MG63 (cell line): ENCODE data around the gene FOXJ3. TPM values are rescaled to one million over a fixed set of nuclear protein-coding genes. Genes with fewer than 3 reads are reported as not detected.
A peak's percentile ranks its signal among the peaks of the same experiment; 100 is the strongest.

Source experiments
- DNase-seq: peaks from one replicate; pipeline ENCODE4 v3.0.0-alpha.2; 2020
- H3K27me3 ChIP-seq: fragments of 250-450 bp; sonication (Bioruptor Pico); 2 replicates; pipeline ENCODE4 v1.5.1; 2020; ENCODE audit warnings: mild to moderate bottlenecking, moderate library complexity
- H3K36me3 ChIP-seq: fragments of 250-450 bp; sonication (Bioruptor Pico); 2 replicates; pipeline ENCODE4 v1.5.1; 2020; ENCODE audit warnings: mild to moderate bottlenecking, moderate library complexity
- H3K4me3 ChIP-seq: fragments of 250-450 bp; sonication (Bioruptor Pico); 2 replicates; pipeline ENCODE4 v1.5.1; 2020; ENCODE audit warnings: mild to moderate bottlenecking, moderate library complexity
- H3K9me3 ChIP-seq: fragments of 250-450 bp; sonication (Bioruptor Pico); 2 replicates; pipeline ENCODE4 v1.5.1; 2020; ENCODE audit warnings: mild to moderate bottlenecking, moderate library complexity
- total RNA-seq: library from RNA; depleted of rRNA; stranded (reverse); fragments of >200 nt; shearing (Covaris generic); gene quantifications from 2 replicates; pipeline ENCODE4 v1.2.3, GENCODE V29; 2014; ENCODE audit warnings: low replicate concordance

The FOXJ3 gene
- total RNA-seq, 1 experiment from 2014 or later = 28.7 TPM

DNA sequence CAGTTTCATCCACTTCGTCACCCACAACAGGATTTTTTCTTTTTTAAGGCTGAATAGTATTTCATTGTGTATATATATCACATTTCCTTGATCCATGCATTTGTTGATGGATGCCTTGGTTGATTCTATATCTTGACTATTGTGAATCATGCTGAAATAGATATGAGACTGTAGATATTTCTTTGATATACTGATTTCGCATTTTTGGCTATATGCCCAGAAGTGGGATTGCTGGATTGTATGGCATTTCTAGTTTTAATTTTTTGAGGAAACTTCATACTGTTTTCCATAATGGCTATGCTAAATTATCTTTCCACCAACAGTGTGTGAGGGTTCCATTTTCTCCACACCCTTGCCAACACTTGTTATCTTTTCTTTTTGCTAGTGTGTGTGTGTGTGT is 176.8 kb downstream of the FOXJ3 start:
- no peaks in the 10 kb centered on the region for H3K9me3 ChIP-seq
- no peaks in the 10 kb centered on the region for H3K36me3 ChIP-seq
- no peak for DNase-seq
- no peak overlapping the region for H3K4me3 ChIP-seq
- H3K27me3 ChIP-seq = no peaks in the 10 kb centered on the region; the same call in 1 of the 2 replicates

DNA sequence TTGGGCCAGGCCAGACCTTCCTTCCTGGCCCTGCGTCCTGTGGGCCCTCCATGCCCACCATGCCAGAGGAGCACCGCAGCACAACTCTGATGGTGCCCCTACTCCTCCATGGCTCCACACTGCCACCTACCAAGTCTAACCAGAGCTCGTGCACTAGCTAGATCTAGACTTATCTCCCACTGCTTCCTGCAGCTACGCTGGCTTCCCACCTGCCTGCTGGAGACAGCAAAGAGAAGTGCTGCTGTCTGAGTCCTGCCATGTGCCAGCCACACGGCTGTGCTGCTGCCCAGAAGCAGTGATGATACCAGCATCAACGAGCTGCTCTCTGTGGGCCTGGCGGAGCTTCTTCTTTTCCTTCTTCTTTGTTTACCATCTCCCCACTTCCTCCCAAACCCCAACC is 177.4 kb downstream of the FOXJ3 start:
- no peaks in the 10 kb centered on the region; the same call in 1 of the 2 replicates for H3K27me3 ChIP-seq
- H3K9me3 ChIP-seq = no peaks in the 10 kb centered on the region
- H3K4me3 ChIP-seq = no peak overlapping the region
- H3K36me3 ChIP-seq = no peaks in the 10 kb centered on the region
- no peak for DNase-seq

DNA sequence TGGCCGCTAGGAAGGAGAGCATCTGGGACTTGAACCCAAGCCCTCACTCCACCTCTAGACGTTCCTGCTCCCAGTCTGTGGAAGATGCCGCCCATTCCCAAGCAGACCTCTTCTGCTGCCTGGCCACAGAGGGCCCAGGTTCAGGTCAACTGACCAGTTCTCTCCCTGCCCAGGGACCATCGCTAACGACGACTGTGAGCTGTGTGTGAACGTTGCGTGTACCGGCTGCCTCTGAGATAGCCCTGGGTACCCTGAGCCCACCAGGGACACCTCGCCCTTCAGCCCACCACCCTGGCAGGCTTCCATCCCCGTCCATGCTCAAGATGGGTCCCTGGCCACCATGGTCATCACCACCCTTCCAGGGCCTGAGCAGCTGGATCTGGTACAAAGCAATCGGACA is 179.7 kb downstream of the FOXJ3 start:
- DNase-seq = no peak
- Histone ChIP-seq H3K36me3 (no peaks in the 10 kb centered on the region), H3K9me3 (no peaks in the 10 kb centered on the region), H3K27me3 (no peaks in the 10 kb centered on the region; the same call in 1 of the 2 replicates), H3K4me3 (no peak overlapping the region)

DNA sequence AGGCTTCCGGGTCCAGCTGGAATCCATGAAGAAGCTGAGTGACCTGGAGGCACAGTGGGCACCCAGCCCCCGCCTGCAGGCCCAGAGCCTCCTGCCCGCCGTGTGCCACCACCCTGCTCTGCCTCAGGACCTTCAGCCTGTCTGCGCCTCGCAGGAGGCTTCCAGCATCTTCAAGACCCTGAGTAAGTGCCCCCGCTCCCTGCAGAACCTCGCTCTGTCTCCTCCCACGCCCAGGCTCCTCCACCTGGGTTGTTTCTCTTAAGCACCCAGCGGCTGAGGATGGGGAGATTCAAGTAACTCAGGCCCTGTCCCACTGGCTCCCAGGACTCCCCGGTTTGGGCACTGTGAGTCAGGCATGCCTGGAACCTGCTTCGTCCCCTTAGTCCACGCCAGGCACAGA is 180.3 kb downstream of the FOXJ3 start:
- no peaks in the 10 kb centered on the region; the same call in 1 of the 2 replicates for H3K27me3 ChIP-seq
- no peaks in the 10 kb centered on the region for H3K9me3 ChIP-seq
- H3K4me3 ChIP-seq = no peak overlapping the region
- no peak for DNase-seq
- no peaks in the 10 kb centered on the region for H3K36me3 ChIP-seq

DNA sequence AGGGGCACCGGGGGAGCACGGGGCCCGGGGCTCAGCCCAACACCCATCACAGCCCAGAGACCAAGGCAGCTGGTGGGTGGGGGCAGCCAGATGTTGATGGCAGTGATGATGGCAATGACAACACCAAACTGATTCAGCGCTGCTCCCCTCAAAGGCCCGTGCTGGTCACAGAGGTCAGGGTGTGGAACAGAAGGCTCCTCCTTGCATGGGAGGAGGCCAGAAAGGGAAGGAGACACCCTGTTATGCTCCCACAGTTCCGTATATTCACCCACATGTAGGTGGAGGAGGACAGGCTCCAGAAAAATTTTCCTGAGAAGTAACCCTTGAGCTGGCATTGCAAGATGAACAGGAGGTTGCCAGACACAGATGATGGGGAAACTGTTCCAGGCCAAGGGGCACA is 181.4 kb downstream of the FOXJ3 start:
- Histone ChIP-seq H3K9me3 (no peaks in the 10 kb centered on the region), H3K4me3 (no peak overlapping the region), H3K27me3 (no peaks in the 10 kb centered on the region), H3K36me3 (no peaks in the 10 kb centered on the region)
- no peak for DNase-seq

DNA sequence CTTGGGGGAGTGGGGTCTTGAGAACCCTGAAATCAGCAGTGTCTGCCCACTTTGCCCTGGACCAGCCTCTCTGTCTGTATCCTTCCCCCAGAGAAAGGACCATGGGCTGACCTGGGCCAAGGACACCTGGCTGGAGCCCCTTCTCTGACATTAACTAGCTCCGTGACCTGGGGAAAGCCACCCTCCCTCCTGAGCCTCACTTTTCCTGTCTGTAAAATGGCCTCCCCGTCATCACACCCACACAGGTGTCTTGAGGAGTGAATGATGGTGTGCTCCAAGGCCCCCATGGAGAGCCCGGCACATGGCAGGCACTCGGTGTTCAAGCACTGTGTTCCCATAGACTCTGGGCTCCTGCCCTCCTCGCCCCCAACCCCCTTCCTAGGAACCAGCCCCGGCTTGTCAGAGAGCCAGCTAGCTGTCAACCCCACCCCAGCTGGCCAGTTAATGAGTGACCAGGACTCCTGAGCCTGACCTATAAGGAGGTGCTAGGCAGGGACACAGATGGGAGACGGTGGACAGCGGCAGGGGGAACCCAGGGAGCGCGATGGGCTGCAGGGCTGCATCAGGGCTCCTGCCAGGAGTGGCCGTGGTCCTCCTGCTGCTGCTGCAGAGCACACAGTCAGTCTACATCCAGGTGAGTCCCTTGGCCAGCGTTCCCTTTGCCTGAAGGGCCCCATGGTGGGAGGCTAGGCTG is 182.0 kb downstream of the FOXJ3 start, which contains the start of gene GUCA2B:
Gene GUCA2B, plus strand, starts transcription at position 504 of the 694 bp plus-strand sequence. Its CDS starts 41 bp downstream, at position 545.
- H3K4me3 ChIP-seq = no peak within 1 kb of the TSS
- H3K36me3 ChIP-seq = no peaks in the 10 kb centered on the region
- no peak for DNase-seq
- no peaks in the 10 kb centered on the region for H3K9me3 ChIP-seq
- no peaks in the 10 kb centered on the region; the same call in 1 of the 2 replicates for H3K27me3 ChIP-seq

DNA sequence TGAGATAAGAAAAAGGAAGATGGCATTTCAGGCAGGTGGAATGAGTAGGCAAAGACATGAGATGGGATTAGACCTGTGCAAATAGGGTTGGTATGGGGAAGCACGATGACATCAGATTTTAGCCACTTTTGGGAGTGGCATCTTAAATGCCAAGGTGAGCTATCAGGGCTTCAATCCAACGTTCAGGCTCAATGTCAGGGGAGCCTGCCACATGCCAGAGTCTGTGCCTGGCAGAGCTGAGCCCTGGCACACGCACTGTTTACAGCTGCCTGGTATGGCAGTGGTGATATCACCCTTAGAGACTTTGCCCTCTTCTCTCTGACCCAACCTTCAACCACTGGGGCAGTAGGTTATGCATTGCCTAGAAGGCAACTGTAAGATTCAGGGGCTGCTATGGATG is 182.9 kb downstream of the FOXJ3 start:
- DNase-seq = no peak
- no peak overlapping the region for H3K4me3 ChIP-seq
- no peaks in the 10 kb centered on the region for H3K36me3 ChIP-seq
- H3K9me3 ChIP-seq = no peaks in the 10 kb centered on the region
- H3K27me3 ChIP-seq = no peaks in the 10 kb centered on the region; the same call in 1 of the 2 replicates

DNA sequence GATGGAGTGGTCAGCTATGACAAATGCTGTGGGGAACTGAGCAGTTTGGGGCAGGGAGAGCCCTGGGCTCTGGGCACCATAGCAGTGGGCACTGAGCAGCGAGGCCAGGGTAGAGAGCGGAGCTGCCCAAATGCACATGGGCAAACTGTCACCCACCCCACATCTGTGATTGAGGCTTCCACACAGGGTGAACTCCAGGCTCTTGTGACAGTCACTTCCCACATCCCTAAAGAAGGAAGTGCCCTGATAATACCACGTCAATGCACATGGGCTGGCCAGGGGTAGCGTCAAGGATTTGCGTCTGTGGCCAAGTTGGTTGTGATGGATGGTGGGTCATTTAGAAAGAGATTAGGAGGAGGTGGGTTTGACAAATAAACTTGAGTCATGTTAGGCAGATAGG is 184.4 kb downstream of the FOXJ3 start:
- Histone ChIP-seq H3K27me3 (no peaks in the 10 kb centered on the region; the same call in 1 of the 2 replicates), H3K4me3 (no peak overlapping the region), H3K36me3 (no peaks in the 10 kb centered on the region), H3K9me3 (no peaks in the 10 kb centered on the region)
- DNase-seq = no peak

DNA sequence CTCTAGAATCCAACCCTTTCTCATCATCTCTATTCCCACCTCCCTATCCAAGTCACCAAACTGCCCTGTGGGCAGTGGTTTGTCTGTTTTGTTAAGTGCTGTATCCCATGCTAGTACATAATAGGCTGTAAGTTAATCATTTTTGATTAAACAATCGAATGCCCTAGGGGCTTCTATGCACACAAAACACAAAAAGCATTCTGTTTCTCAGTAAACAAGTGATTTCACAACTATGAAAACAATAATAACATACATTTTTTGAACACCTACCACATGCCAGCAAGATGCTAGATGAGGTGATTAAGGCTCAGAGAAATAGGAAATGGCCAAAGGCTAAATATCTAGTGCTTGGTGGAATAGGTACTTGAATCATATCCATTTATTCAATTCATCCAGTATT is 186.9 kb downstream of the FOXJ3 start:
- H3K27me3 ChIP-seq = no peaks in the 10 kb centered on the region; the same call in 1 of the 2 replicates

DNA sequence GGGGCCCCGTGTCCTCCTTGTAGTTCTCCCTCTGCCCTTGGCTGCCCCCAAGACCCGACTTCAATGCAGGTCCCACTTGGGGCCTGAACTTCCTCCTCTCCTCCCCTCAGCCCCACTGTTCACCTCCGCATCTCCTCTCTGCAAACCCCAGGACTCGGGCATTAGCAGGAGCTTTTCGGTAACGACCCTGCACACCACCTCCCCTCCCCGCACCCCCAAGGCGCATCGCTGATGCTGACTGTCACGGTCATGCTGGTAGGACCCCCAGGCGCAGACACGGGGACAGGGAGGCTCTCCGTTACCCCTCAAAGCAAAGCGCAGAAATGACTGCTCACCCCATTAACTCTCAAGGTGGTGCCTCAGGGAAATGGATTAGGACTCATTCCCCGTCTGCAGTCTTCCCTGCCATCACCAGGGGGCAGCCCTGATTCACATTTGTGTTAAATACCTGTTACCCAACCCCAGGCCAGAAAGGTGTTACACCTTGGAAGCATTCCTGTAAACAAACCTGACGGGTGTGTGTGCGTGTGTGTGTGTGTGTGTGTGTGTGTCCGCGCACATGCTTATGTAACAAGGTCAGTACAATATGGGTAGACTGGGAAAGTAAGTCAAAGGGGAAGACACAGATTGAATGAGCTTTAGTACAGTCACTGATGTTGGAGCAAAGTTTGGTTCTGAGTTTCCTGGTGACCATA is 188.3 kb downstream of the FOXJ3 start:
- H3K27me3 ChIP-seq = peaks cover 2% of the 10 kb centered on the region
- peak; percentile 36 for DNase-seq
- H3K4me3 ChIP-seq = no peak overlapping the region

More for the DNA sequence above, 186.9 kb downstream of the FOXJ3 start:
- Histone ChIP-seq H3K4me3 (no peak overlapping the region), H3K36me3 (no peaks in the 10 kb centered on the region), H3K9me3 (no peaks in the 10 kb centered on the region)
- no peak for DNase-seq

DNA sequence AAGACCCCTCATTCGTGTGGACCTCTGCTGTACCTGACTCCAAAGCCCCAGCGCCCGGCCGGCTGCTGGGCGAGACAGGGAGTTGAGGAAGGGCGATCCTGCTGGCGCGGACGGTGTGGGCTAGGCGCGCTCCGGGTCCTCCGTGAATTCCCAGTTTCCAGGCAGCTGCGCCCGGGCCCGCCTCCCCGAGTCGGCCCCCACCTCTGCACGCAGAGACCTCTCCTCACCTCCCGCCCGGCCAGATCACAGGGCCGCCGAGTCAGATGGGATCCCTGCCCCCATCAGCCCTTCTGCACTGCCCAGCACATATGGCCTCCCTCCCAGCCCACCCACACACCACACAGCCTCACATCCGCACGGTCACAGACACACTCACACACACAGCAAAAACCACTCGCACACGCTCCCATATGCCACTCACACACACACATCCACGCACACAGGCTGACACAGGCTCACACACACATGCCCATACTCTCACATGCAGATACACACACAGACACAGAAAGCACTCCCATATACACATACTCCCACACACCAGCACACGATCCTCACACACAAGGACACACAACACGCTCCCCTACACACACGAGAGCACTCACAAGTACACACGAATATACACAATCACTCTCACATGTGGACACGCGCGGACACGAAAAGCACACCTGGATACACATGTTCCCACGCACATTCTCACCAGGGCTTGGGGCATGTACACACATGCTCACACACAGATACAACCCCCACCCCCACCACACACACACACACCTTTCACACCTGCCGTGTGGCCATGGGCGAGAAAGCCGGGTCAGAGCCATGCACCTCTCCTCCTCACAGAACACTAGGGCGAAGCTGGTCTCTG is 189.0 kb downstream of the FOXJ3 start:
- H3K9me3 ChIP-seq = no peaks in the 10 kb centered on the region
- peaks cover 2% of the 10 kb centered on the region for H3K27me3 ChIP-seq
- DNase-seq = no peak
- no peak overlapping the region for H3K4me3 ChIP-seq
- no peaks in the 10 kb centered on the region for H3K36me3 ChIP-seq

More for the DNA sequence above, 188.3 kb downstream of the FOXJ3 start:
- Histone ChIP-seq H3K36me3 (no peaks in the 10 kb centered on the region), H3K9me3 (no peaks in the 10 kb centered on the region)

DNA sequence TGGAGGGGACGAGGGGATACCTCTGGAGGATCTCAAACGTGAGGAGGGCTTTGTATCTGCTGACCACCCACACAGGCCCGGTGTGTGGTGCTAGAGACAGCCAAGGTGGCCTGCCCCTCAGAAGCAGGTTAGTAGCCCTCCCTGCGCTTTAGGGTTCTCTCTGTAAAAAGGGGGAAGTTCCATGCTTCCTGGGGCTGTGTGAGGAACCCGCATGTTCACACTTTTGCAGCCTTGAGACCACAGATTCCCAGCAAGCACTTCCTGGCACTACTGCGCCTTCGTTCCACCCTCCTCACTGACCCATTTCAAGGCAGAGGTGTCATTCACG is 189.7 kb downstream of the FOXJ3 start:
- no peak for DNase-seq
- no peaks in the 10 kb centered on the region for H3K36me3 ChIP-seq
- H3K4me3 ChIP-seq = no peak overlapping the region
- peaks cover 2% of the 10 kb centered on the region for H3K27me3 ChIP-seq
- H3K9me3 ChIP-seq = no peaks in the 10 kb centered on the region

DNA sequence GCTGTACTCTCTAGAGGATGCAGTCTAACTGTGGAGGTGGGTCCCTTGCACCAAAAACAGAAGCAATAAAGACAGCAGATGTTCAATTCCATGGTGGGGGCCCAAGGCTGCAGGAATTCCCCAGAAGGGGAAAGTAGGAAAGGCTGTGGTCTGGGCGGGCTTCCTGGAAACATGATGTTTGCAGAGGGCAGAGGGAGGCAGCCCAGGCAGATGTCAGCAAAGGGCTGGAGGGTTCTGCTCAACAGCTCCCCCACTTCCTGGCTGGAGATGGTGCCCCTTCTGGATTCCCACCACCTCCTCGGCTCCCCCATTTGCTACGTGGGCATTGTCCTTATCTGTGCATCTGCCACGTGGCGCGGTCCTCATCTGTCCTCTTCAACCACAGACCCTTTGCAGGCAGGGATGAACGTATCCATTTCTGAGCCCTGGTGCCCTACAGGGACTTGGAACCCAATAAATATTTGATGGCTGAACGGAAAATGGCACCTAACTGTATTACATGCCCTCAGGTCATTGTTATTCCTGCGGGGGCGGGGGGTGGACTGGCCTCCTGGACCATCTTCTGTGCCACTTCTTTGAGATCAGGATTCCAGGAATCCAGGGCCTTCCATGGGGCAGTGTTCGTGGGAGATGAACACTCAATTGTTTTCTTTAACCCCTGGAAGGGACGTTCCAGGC is 190.2 kb downstream of the FOXJ3 start:
- DNase-seq = no peak
- no peak overlapping the region for H3K4me3 ChIP-seq
- no peaks in the 10 kb centered on the region for H3K9me3 ChIP-seq
- no peaks in the 10 kb centered on the region for H3K36me3 ChIP-seq
- peaks cover 2% of the 10 kb centered on the region for H3K27me3 ChIP-seq

DNA sequence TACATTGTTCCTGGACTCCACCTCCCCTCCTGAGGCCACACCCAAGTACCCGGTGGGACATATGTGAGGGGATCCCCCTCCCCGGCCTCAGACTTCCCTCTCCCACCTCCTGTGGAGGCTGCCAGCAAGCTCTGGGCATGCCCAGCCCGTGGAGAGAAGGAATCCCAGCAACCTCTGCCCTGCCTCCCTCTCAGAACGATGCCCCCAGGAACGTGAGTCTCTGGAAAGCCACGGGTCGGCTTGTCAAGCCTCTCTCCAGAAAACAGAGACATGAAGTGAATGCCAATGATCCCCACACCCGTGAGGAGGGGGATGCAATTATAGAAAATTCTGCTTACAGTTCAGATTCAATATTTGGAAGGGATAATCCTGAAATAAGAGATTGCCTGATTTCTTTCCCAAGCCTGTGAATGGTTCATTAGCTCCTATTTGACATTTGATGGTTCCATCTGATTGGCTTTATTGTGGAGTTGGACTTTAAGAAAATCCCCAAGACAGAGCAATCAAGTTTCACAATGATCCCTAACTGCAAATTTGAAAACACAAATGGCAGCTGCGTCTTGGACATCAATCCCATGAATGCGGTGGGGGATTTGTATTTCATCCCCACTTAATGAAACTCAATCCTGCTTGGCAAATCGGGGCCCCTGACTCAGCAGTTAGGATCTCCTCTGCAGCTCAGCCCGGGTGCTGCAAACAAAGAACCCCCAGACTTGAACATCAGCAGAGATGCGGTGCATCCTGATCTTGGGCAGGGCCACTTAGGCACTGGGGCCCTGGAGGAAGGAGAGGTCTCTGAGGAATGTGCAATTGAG is 190.9 kb downstream of the FOXJ3 start:
- Histone ChIP-seq H3K9me3 (no peaks in the 10 kb centered on the region), H3K27me3 (peaks cover 2% of the 10 kb centered on the region), H3K4me3 (no peak overlapping the region), H3K36me3 (no peaks in the 10 kb centered on the region)
- no peak for DNase-seq

DNA sequence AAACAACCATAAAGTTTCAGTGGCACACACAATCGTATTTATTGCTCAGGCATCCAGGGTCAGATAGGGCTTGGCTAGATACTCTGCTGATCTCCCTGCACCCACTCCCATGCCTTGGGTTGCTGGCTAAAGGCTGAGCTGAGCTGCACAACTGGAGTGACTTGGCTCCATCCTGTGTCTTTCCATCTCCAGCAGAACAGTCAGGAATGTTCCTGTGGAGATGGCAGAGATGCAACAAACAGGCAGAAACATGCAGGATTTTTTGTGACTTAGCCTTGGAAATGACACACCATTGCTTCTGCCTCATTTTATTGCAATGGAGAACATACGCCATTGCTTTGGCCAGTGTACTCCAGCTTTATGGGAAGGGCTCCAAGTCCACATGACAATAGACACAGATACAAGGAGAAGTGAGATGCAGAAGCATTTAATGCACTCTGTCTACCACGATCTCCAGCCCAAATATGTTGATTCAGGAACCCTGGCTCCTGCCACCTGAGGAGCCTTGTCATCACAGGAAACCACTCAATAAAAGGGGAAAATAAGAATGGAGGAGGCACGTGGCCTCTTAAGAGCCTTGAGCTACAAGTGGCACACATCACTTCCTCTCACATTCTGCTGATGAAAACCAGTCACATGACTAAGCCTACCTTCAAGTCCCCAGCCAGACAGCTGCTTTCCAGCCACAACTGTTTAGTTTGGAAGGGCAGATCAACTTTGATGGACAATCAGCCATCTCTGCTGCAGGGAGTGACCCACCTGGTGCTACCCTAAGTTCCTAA is 191.9 kb downstream of the FOXJ3 start:
- Histone ChIP-seq H3K27me3 (peaks cover 2% of the 10 kb centered on the region), H3K4me3 (no peak overlapping the region)
- DNase-seq = no peak

More for the DNA sequence above, 191.9 kb downstream of the FOXJ3 start:
- no peaks in the 10 kb centered on the region for H3K9me3 ChIP-seq
- no peaks in the 10 kb centered on the region for H3K36me3 ChIP-seq
